ENCODE results near the gene HOXB3.

Gene HOXB3

GRCh38 chr17:48553826-48554225, 36.2 kb downstream of the HOXB3 start:
- no peak for DNase-seq

DNA sequence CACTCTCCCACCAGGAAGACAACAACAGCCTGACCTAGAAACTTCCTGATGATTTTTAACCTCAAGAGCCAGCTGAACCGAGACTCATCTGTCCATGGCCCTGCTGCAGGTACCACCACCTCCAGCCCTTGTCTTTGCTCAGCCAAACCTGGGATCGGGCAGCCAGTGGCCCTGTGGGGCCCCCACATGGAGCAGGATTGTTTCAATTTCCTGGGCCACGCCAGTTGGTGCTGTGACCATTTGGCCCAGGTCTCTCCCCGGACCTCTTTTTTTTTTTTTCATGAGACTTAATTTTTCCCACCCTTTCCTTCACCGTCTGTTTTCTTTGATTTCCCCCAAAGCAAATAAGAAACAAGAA, 36.9 kb downstream of the HOXB3 start:
- DNase-seq = no peak

DNA sequence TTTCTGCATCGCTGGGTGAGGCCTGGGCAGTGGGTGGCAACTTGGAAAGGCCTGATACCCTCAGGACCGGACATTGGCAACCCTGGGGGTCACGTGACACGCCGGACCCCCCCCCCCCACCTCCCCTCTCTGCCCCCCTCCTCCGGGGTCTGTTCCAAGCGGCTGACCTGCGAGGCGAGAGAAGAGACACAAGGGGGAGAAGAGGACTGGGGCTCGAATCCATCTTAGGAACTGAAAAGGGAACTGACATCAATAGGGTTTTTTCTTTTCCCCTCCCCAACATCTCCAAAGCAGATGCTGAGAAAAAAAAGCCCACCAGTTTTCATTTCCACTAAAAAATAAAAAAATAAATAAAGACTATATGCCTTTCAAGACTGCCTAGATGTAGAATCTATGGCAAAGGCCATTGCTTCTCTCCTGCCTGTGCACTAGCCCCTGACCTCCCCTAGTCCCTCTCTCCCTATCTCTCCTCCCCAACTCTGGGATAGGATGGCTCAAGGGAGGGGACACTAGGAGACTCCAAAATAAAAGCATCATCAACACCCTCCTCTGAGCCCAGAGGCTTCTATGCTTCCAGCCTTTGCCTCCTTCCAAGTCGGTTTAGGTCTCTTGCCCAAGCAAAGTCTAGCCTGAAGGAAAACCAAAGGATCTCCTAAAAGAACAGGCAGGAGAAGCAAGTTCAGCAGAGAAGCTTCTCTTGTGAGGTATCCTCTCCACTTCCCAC, 37.4 kb downstream of the HOXB3 start:
- no peak for DNase-seq

DNA sequence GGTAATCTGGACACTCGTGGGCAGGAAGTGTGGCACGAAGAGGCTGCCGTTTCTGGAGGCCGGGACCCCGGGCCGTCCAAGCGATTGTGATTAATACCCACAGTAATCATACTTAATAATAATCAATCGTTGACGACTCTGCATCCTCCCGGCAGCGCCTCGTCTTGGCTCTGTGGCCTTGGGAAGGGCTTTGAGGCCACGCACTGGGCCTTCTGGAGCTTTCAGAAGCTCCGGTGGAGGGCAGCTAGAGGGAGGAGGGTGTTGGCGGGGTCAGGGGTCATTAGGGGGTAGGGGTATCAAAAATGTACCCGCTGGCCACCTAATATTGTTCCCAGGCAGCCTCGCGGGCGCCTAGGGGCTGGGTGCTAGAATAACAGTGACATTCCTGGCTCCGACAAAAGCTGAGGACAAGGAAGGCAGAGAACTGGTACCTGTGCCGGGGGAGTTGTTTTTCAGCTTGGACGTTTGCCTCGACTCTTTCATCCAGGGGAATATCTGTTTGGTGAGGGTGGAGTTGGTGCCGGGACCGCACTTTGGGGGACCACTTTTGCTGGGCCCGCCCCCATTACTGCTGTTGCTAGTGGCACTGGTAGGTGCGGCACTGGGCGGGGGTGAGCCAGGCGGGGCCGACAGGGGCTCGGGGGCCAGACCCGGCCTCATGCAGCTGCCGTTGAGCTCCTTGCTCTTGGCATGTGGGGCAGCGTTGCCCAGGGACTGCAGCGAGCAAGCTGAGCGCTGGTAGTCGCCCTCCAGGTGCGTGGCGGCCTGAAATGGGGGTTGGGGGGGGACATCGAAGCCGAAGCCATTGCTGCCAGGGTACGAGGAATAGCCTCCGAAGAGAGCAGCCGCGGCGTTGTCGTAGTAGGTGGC, 38.2 kb downstream of the HOXB3 start:
- DNase-seq = no peak

DNA sequence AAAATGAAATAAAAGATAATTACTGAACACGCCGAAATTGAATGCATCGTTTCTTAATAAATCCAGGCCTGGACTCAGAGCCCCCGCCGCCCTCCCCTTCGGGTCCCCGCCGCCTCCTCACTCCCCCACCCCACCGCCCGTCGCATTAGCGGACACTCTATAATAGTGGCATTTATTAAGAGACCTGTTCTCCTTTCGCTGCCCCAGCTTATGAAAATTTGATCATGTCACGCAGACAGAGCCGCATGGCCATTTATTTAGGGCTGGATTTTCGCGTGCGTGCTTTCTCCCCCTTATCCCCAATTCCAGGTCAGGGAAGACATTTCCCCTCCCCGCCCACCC, 38.9 kb downstream of the HOXB3 start:
- no peak for DNase-seq

DNA sequence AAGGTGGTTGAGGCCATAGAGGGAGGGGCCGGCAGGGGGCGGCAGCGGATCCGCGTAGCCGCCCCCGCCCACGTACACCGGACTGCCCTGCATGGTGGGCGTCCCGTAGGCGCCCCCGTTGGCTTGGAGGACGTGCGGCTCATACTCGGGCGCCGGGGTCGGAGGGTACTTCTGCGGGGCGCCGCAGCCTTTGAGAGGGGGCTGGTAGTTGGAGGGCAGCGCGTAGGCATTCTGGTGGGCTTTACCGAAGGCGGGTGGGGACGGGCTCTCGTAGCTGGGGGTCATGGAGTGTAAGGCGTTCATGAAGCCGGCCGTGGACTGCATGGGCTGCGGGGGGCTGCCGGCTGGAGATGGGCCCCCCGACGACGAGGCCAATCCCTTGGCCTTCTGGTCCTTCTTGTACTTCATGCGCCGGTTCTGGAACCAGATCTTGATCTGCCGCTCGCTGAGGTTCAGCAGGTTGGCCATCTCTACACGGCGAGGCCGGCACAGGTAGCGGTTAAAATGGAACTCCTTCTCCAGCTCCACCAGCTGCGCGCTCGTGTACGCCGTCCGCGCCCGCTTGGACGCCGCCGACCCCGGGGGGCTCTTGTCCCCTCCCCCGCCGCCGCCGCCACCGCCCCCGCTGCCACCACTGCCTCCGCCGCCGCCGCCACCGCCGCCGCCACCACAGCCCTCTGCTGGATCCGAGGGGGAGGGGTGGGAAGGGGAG, 39.4 kb downstream of the HOXB3 start:
- DNase-seq = no peak

DNA sequence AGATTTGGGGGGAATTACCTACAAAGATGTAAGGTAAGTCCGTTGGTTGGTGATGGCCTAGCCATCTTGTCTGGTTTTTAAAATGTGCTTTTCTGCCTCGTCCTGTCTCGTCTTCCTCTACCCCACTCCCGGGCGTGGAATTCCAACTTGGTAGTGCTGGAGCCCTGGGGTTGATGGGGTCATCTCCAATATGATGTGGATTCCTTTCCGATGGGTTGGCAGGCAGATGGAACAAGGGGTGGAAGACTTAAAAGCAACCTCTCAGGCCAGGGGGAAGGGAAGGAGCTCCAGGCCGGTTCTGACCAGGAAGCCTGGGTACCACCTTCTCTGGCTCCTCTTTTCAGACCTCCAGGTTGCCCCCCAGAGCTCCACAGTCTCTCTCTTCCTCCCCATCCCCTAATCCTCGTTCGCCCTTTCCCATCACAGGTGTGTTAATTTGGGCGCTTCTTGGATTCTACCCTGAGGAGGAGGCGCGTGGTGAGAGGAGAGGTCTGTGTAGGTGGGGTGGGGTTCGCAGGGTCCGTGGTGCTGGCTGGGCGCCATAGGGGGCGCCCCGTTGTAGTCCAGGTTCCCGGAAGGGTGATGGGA, 40.0 kb downstream of the HOXB3 start:
- DNase-seq = no peak

GRCh38 chr17:48549281-48549630, 40.8 kb downstream of the HOXB3 start:
- DNase-seq = no peak

DNA sequence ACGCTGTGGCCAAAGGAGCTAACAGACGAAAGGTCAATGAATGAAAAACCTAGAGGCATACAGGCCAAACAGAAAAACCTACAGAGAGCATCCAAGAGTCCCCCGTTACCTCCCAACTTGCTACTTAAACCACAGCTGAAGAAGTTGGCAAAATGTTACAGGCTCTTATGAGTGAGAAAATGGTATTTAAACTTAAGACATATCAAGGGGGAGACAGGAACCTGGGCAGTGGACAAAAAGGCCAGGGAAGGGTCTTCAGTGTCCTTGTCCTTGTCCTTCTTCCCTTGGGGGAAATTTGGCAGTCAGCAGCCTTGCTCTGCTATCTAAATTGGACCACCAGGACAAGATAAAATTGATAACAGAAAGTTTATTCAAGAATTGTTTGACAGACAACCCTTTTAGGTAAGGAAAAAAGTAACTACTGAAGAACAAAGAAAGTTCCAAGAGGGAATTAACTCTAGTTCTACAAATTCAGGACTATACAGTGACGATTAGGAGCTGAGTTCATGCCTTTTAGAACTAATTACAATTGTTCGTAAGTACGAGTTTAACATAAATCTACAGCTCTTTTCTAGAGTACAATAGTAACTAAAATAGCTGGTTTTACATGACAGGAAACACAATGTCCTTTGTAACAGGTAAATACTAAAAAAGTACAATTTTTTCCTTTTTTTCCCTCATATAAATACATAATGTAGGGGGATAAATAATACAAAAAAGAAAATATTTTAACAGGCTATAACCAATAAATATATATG, 41.3 kb downstream of the HOXB3 start:
- DNase-seq = no peak

- DNase-seq = no peak
Observed at GRCh38 chr17:48547808-48548522, 42.1 kb downstream of the HOXB3 start.

DNA sequence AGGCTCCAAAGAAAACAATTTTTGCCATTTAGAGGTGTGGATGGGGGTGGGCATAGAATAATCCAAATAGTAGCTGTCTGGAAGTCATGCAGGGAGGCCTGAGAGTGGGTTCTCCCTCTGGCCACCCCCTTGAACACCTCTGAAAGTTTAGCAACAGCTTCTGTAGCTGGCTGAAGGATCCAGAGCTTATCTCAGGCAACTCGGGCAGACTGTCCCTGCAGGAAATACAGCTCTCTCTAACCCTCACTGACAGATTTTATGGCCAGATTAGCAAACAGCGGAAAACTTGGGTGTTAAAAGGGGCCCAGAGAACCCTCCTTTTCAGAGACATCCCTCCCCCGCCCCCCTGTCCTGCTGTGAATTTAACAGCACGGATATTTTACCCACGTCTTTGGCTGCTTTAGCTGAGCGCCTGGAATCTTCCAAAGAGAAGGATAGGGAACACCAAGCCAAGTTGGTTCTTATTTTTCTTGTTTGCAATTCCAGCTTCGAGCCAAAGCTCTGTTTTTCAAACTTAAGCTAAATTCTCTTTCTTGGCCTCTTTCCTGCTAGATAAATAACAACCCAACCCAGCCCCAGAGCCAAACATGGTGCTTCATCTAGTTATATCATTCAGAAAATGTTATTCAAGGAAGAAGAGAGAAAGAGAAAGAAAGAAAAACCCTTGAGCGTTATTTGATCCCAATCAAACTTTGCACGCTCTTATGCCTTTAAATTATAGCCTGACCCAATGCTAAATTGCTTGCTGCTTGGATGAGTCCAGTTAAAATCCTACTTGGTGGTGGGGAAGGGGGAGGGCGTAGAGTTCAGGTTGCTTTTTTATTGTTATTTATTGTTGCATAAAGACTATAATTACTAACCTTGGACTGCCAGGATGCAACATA, 42.9 kb downstream of the HOXB3 start:
- DNase-seq = no peak

DNA sequence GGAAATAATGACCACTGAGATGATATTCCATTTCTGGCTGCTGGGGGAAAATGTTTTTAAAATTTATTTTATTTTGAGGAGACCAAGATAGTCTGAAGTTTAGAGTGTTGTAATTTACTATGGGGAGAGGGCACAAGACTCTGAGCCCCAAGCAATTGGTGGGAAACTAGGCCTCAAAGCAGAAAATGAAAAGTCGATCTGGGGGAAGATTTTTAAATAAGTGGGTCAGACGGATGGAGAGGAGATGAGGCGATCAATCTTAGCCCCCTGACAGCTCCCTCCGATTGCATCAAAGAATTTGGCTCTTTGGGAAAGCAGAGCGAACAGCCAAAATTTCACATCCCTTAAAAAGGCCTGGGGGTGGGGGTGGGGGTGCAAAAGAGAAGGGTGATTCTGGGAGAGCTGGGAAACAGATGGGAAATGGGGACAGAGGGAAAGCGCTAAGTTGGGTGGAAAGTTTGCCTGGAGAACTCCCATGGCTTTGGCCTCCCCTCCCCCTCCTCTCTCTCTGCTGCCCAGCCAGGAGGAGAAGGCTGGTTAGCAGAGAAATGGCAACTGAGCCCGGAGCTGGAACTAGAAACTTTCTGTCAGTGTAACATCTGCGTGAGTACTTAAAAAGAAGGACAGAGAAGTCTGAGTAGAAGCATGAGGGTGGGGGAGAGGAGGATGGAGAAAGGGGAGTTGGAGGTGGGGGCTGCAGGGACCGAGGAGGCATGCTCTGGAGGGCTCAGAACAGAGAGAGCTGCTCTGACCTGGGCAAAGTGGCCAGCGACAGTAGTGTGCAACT, 43.7 kb downstream of the HOXB3 start:
- DNase-seq = no peak

- no peak for DNase-seq
Observed at GRCh38 chr17:48545539-48545938, 44.5 kb downstream of the HOXB3 start.

- no peak for DNase-seq
Observed at GRCh38 chr17:48545022-48545375, 45.0 kb downstream of the HOXB3 start, which contains the start of gene HOXB2. TSS of gene HOXB2 (minus strand) at chr17:48545109. CDS start at chr17:48544911, 198 bp downstream.

DNA sequence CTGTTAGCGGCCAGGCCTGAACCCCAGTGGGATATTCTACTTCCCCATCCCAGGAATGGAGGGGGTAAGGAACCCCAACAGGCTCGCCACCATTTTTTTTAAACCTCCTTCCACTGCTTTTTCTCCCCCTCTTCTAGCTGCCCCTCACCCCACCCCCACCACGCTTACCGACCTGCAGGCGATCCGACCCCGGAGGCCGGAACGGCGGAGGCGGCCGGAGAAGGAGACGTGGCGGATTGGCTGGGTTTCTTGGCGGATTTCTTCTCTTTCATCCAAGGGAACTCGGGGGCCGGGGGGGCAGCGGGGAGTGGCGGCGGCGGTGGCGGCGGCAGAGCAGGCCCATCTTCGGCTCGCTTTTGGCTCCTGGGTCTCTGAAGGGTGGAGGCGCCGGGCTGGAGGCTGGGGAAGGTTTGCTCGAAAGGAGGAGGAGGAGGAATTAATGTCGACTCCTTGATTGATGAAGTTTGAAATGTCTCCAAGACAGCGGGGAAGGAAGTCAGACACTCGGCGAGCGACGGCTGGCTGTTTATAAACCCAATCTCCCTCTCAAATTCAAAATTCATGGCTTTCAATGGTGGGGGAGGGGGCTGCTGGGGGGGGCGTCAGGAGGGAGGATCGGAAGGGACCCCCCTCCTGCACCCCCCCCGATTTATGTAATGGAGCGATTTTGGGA, 45.6 kb downstream of the HOXB3 start:
- no peak for DNase-seq

DNA sequence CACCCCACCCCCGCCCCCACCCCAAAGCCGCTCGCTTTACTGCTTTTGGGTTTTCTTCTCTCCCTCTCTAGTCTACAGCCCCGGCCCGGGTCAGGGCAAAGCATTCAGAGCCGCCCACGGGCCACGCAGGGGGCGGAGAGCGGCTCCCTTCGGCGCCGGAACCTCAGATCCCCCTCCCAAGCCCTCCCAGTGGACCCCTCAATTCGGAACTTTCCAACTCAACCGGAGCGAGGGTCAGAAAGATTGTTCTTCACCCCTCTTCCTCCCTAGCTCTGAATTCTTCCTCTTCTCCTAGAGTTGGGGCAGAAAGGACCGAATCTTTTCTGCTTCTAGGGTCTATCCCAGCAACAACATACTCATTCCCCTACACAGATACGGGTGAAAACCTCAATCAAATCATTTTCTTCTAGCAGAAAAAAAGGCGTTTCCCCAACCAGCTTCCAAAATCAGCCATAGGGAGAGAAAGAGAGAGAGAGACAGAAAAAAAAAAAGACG, 46.1 kb downstream of the HOXB3 start:
- DNase-seq = no peak

- DNase-seq = no peak
Observed at GRCh38 chr17:48543107-48543853, 46.8 kb downstream of the HOXB3 start.

GRCh38 chr17:48542698-48543106, 47.3 kb downstream of the HOXB3 start:
- no peak for DNase-seq
